ENCODE results near the gene MECP2.
"Not testable (repeated sequence)": the region's sequence is repeated elsewhere in the genome, so short reads cannot be mapped to it uniquely, and the experiment has no call there.

The MECP2 gene

DNA sequence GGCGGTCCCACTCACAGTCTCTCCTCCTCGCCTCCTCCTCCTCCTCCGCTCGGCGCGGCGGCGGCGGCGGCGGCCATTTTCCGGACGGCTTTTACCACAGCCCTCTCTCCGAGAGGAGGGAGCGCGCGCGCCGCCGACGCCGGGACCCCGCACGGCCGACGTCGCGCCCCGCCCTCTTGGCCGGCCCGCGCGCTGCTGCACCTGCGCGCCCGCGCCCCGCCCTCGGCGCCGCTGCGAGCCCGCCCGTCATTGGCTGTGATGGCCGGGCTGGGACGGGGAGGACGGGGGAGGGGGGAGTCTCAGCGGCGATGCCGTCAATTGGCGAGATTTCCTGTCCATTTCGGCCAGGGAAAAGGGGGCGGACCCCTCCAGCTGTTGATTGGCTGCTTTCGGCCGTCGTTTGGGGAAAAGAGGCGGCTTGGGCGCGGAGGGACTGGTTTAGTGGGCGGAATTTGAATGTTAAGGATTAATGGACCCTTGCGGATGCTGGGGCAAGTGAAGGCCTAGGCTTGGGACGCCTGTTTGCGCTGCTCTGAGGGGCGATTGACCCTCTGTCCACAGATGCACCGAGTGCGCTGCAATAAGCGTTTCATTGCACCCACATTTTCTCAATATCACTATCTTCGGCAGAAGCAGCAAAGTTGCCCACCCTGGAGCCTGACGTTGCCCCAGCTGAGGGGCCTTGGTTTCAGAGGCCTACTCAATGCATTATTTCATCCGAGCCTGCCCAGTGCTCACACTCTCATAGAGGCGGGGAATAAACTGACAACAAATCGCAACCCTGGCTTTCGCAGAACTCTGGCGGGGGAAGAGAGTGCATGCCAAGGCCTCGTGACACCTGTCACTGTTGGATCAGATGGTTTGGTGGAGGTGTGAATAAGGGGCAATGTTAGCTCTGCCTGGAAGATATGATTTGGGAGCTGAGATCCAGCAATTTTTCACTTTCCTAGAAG is at the start of gene MECP2:
TSS of gene MECP2 (minus strand) at position 129 of the 953 bp plus-strand sequence.
- DNase-seq (ENCODE audit: low read depth): peak; percentile 78

DNA sequence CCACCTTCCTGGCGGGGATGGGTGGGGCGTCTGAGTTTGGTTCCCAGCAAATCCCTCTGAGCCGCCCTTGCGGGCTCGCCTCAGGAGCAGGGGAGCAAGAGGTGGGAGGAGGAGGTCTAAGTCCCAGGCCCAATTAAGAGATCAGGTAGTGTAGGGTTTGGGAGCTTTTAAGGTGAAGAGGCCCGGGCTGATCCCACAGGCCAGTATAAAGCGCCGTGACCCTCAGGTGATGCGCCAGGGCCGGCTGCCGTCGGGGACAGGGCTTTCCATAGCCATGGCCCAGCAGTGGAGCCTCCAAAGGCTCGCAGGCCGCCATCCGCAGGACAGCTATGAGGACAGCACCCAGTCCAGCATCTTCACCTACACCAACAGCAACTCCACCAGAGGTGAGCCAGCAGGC is 46.5 kb upstream of the MECP2 start, which contains the start of gene OPN1LW:
TSS of gene OPN1LW (plus strand) at position 234 of the 400 bp plus-strand sequence. CDS start at position 275, 41 bp downstream.
- DNase-seq (ENCODE audit: low read depth): not testable (repeated sequence)

DNA sequence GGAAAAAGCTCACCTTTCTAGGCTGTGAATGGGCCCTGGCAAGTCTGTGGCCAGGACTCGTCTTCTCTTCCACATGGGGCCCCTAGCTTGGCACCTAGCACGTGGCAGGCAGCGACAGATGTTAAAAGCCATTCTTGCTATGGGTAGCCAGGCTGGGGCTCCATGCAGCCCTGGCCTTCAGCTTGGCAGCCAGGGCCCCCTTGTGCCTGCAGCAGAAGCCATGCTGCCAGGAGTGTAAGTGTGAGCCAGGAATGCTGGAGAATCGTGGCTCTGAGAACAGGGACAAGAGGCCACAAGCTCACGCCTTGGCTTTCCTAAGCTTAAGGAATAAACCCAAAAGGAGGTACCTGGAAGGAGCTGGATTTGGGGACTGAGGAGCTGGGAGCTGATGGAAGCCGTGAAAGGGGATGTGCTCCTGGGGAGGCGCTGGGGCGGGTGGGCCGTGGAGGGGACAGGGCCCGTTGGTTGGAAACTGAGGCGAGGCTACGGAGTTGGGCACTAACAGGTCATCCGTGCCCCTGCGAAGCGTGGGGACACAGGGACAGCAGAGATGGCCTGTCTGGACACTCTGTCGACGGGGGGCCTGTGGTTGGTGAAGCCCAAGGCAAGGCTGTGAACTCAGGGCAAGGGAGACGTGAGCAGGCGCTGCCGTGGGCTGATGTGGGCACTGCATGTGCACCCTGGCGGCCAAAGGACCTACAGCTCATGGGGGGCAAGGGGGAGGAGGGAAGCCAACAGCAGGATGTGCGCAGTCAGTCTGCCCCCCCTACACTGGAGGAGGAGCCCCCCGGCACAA is 45.6 kb upstream of the MECP2 start:
- DNase-seq (ENCODE audit: low read depth): no peak

DNA sequence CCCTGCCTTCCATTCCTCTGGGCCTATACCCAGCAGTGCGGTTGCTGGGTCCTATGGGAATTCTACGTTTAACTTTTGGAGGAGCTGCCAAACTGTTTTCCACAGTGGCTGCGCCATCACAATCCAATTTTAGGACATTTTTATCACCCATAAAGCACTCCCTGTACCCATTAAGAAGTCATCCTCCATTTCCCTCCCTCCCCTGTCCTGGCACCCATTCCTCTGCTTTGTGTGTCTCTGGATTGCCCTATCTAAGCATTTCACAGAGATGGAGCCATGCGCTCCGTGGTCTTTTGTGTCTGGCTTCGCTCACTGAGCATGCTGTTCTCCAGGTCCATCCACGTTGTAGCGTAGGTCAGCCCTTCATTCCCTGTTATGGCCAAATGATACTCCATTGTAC is 44.9 kb upstream of the MECP2 start:
- no peak for DNase-seq (ENCODE audit: low read depth)

DNA sequence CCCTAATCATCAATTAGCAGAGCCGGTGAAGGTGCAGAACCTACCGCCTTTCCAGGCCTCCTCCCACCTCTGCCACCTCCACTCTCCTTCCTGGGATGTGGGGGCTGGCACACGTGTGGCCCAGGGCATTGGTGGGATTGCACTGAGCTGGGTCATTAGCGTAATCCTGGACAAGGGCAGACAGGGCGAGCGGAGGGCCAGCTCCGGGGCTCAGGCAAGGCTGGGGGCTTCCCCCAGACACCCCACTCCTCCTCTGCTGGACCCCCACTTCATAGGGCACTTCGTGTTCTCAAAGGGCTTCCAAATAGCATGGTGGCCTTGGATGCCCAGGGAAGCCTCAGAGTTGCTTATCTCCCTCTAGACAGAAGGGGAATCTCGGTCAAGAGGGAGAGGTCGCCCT is 43.2 kb upstream of the MECP2 start:
- DNase-seq (ENCODE audit: low read depth): no peak

DNA sequence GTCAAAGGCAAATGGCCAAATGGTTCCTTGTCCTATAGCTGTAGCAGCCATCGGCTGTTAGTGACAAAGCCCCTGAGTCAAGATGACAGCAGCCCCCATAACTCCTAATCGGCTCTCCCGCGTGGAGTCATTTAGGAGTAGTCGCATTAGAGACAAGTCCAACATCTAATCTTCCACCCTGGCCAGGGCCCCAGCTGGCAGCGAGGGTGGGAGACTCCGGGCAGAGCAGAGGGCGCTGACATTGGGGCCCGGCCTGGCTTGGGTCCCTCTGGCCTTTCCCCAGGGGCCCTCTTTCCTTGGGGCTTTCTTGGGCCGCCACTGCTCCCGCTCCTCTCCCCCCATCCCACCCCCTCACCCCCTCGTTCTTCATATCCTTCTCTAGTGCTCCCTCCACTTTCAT is 42.7 kb upstream of the MECP2 start:
- no peak for DNase-seq (ENCODE audit: low read depth)

DNA sequence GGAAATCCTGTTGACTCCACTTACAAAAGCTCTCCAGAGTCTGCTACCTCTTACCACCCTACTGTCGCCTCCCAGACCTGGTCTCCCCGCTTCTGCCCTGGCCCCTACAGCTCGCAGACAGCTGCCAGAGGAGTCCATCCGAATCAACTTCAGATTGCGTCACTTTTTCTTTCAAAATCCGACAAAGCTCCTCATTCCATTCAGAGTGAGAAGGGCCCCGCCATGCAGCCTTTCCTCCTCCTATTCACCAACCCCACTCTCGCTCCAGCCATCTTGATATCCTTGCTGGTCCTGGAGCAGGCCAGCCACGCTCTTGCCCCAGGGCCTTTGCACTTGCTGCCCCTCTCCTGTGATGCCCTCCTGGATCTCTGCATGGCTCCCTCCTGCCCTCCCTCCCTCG is 41.3 kb upstream of the MECP2 start:
- DNase-seq (ENCODE audit: low read depth): no peak

DNA sequence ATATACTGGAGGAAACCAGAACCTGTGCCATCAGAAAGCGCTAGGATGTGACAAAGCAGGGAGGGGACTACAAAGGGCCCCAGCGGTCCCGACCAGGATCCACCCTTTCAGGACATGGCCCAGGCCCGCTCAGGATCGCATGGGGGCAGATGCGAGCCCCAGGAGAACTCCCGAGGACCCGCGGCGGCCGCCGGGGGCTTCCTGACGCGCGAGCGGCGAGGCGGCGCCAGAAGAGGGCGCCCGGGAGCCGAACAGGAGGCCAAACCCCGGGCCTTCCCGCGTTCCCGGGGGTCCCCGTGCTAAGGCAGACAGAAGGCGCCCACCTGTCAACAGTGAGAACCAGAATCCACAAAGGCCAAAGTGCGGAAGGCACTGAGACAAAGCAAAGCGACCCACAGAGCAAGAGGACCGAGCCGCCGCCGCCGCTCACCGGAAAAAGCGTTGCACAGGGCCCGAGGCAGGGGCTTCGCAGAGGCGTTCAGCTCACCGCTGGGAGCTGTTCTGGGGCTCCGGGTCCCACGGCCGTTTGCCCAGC is 39.2 kb upstream of the MECP2 start:
- DNase-seq (ENCODE audit: low read depth): peak; percentile 51

DNA sequence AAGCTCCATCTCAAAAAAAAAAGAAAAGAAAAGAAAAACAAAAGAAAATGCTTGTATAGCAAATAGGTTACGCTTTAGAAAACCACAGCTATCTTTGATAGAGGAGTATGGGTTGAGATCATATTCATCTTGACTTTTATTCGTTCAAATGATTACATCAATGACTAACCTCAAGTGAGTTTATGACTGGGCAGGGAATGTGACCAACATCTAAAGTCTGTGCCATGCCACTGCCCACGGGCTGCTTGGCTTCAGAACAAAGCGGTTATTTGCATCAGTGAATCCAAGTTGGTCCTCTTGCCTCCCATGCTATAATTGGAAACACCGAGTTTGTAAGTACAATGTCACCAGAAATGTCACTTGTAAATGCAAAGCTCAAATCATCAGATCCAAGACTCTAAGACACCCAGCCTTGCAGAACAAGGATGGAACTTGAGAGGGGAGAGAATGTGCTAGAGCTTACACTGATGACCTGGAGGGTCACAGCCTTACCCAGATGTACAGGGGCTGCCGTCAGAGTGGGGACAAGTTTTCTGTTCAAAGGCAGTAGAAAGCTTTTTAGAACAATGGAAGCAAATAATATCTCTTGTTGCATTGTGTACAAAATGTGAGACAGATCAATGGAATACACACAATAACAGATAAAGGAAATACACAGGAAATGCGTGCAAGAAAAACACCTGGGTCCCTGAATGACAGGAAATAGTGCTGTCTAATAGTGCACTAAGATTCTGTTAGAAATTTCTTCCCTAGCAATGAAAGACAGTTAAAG is 38.1 kb upstream of the MECP2 start:
- DNase-seq (ENCODE audit: low read depth): no peak

DNA sequence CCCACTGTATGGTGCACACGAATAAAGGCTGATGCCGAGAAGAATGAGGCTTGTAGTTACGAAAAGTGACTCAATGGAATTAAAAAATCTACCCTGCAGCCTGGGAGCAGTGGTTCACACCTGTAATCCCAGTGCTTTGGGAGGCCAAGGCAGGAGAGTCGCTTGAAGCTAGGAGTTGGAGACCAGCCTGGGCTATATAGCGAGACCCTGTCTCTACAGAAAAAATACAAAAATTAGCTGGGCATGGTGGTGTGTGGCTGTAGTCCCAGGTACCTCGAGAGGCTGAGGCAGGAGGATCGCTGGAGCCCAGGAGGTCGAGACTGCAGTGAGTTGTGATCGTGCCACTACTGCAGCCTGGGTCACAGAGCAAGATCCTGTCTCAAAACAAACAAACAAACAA is 34.8 kb upstream of the MECP2 start:
- DNase-seq (ENCODE audit: low read depth): no peak

DNA sequence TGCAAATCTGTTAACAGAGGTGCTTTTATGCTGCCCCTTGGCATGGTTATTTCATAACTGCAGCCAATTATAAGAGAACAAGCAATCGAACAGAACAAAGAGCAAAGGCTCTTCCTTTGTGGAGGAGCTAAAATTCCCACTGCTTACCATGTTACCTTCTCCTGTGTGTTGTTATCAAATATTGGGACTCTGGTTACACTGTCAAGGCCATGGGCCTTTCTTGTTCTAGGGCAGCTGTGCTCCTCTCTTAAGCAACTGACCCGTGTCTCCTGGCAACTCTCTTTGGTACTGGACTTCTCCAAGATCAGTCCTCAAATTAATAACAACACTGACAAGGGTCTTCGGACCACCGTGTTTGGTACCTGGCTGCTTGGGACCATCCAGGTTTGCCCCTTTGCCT is 34.4 kb upstream of the MECP2 start:
- no peak for DNase-seq (ENCODE audit: low read depth)

DNA sequence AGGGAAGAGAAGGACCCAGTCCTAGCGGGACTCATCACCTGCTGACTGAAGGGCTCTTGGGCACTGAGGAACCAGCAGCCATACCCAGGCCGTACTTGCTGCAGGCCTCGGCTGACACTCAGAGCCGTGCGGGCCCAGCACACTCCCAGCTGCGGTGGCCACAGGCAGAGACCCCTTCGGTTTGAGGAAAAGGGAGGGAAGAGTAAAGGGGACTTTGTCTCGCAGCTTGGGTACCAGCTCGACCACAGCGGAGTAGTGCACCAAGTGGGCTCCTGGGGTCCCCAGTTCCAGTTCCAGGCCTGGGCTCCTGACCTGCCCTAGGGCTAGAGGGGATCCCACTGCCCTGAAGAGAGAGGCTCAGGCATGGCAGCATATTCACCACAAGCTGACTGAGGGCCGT is 28.6 kb upstream of the MECP2 start:
- no peak for DNase-seq (ENCODE audit: low read depth)

DNA sequence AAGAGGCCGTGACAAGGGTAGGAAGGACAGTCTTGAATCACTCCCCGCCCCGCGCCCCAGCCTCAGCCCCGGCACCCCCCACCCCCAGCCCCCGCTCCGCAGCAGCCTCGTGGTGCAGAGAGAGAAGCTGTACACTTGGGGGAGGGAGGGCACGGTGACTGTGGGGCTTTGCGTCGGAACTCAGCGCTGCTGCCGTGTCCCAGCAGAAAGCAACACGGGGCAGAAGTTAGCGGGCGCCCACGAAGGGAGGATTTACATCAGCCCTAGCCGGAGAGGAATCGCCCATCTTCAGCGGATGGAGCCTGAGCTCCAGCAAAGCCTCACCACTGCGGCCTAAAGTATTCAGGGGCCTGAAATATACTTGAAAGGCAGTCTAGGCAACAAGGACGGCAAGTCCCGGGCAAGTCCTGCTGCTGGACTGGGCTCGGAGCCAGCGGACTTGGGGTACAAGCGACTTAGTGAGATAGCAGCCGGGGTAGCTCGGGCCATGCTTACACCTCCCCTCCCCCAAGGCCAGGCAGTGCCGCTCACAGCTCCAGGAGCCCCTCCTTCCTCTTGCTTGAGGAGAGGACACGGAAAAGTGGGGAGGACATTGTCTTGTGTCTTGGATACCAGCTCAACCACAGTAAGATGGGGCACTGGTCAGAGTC is 28.0 kb upstream of the MECP2 start:
- DNase-seq (ENCODE audit: low read depth): no peak

DNA sequence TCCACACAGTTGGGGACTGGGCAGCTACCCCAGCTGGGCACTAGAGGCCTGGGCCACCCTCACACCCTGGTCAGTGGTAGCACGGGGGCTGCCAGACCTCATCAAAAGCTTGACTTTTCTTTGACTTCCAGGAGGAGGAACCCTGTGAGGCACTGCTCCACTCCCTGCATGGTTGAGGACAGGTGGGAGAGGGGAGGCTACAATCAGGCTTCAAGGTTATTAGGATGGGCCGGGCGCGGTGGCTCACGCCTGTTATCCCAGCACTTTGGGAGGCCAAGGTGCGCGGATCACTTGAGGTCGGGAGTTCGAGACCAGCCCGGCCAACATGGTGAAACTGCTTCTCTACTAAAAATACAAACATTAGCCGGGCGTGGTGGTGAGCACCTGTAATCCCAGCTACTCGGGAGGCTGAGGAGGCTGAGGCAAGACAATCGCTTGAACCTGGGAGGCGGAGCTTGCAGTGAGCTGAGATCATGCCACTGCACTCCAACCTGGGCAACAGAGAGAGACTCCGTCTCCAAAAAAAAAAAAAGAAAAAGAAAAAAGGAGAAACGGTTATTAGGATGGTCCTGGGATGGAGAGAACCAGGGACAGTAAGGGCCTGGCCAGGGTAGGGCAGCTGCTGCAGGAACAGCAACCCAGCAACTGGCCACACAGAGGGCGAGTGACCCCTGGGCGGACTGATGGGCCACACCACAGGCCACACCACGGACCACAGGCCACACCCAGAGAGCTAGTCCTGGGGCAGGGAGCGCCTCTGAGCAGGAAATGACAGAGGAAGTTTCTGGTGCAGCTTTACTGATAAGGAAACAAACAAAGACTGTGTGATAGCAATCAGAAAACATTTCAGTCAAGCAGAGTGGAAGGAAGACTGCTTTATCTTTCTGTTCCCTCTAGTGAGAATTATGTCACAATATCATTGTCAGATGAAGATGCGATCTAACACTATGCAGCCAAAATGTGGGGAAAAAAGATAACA is 26.0 kb upstream of the MECP2 start:
- DNase-seq (ENCODE audit: low read depth): no peak

DNA sequence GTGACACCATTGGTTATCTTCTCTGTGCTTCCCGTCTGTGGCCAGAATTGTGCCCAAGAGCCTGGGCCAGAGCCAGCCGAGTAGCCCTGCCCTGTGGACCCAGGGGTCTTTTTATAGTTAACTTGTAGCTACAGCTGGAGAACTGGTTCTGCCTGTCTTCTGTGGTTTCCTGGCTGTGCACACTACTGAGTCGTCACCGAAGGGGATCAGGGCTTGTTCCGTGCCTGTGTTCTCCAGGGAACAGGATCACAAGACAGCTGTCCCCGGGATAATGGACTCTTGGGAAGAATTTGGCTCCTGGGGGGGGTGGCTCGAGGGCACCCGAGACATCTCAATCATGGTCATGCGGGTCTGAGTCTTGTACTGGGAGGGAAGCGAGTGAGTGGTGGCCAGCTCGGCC is 24.4 kb upstream of the MECP2 start:
- DNase-seq (ENCODE audit: low read depth): no peak

DNA sequence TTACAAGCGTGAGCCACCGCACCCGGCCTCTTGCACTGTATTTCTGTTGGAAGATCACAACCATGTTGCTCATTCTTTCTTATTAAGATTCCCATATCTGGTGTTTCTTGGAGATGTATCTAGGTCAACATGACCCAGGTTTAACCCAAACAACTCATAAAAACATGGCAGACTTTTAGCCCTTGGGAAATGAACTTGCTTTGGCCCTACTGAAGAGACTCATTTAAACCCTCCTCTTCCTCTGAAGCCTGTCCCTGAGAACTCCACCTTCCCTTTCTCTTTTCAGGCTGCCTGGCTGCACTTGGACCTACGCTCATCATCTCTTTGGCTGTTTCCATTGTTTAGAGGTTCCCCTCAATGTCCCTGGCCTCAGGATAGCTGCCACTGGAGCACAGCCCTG is 23.7 kb upstream of the MECP2 start:
- no peak for DNase-seq (ENCODE audit: low read depth)

DNA sequence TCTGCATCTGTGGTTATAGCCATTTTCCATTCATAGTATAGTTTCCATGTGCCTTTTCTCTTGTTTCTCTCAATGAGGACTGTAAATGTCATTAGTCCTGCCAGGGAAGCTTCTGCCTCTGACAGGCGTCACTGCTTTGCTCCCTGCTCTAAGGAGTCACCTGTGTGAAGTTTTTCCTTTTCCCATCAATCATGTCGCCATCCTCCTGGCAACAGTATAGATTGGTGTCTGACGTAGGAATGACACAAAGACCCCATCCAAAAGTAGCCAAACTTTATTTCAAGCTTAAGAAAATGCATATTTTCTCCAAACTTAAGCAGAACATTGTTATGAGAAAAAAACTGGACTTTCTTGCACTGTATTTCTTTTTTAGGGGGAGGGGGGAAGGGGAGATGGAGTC is 23.1 kb upstream of the MECP2 start:
- DNase-seq (ENCODE audit: low read depth): no peak

DNA sequence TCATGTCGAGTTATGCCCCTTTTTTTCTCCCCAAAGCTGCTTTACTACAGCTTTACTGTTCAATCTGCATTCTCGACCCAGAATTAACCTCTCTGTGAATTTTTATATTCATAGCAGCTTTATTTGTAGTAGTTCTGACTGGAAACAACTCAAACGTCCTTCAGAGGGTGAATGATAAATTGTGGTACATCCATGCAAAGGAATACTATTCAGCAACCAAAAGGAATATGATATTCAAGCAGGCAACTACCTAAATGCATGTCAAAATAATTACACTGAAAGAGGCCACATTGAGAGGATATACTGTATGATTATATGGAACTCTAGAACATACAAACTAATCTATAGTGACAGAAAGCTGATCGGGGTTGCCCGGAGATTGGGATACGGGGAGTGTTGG is 20.0 kb upstream of the MECP2 start:
- DNase-seq (ENCODE audit: low read depth): no peak

DNA sequence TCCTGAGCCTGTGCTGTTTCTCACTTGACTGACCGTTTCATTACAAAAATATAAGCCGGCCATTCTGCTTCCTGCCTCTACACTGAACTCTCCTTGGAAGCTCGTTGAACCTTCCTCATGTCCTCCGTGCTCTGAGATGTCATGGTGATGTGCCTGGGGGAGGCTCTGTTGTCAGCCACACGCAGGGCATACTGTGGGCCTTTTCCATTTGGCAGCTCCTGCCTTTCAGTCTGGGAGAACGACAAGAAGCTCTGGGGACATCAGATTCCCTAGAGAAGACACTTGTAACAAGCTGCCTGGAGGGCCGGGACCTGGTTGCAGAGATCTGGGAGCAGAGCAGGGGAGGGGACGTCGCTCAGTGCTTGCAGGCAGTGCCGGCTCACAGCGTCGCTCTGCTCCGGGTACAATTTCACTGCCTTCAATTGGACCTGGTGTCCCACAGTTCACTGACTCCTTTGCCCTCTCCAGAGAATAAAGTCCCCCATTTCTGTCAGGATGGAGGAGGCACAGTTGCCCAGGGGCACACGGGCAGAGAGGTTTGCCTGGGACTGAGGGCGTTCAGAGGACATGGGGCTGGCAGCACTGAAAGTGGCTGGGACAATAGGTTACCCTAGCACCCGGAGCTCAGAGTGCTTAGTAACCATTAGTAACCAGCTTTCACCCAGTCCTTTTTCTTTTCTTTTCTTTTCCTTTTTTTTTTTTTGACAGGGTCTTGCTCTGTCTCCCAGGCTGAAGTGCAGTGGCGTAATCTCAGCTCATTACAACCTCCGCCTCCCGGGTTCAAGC is 19.1 kb upstream of the MECP2 start:
- DNase-seq (ENCODE audit: low read depth): no peak
